Keratinocyte (primary cell): ENCODE data around the gene CALHM1. TPM values are rescaled to one million over a fixed set of nuclear protein-coding genes. Genes with fewer than 3 reads are reported as not detected.

ENCODE experiments used
- DNase-seq: peaks from one replicate; pipeline ENCODE4 v3.0.0-alpha.2; 2011; ENCODE audit warnings: low read depth, missing footprints, low spot score
- FAIRE-seq: peaks from 2 replicates; lab custom pipeline; 2011; peaks lifted over from hg19 to GRCh38; lab: Jason Lieb, UNC
- H2AFZ ChIP-seq: 2 replicates; pipeline ENCODE4 v1.6.0; 2012; ENCODE audit warnings: low read length, control low read depth, inconsistent platforms; ENCODE audit not compliant: control insufficient read depth
- H3K27ac ChIP-seq: 2 replicates; pipeline ENCODE4 v1.5.1; 2011; ENCODE audit warnings: low read length; ENCODE audit not compliant: control insufficient read depth, insufficient read depth
- H3K27me3 ChIP-seq: 3 replicates; pipeline ENCODE4 v1.6.0; 2011; ENCODE audit warnings: low read length; ENCODE audit not compliant: control insufficient read depth, insufficient read depth; ENCODE audit errors: extremely low read depth
- H3K36me3 ChIP-seq, 2 experiments: 2 replicates in 1 of 2; 3 replicates in 1 of 2; pipeline ENCODE4 v1.5.1; 2011; ENCODE audit warnings: low read length in 2 of 2, mild to moderate bottlenecking in 1 of 2; ENCODE audit not compliant: control insufficient read depth in 2 of 2, insufficient read depth in 2 of 2; ENCODE audit errors: extremely low read depth in 1 of 2
- H3K4me1 ChIP-seq: 3 replicates; pipeline ENCODE4 v1.5.1; 2011; ENCODE audit warnings: low read length; ENCODE audit not compliant: control insufficient read depth, insufficient read depth; ENCODE audit errors: extremely low read depth
- H3K4me2 ChIP-seq: 3 replicates; pipeline ENCODE4 v1.6.0; 2011; ENCODE audit warnings: low read depth, low read length; ENCODE audit not compliant: control insufficient read depth, insufficient read depth; ENCODE audit errors: extremely low read depth
- H3K4me3 ChIP-seq, 3 experiments: fragments of 200-600 bp in 1 of 3; sonication (generic) in 1 of 3; 2 replicates in 2 of 3; 3 replicates in 1 of 3; pipeline ENCODE4 v1.5.1; 2011 to 2016; ENCODE audit warnings: low read length in 3 of 3, mild to moderate bottlenecking in 3 of 3, control low read depth in 2 of 3, inconsistent platforms in 1 of 3, low read depth in 1 of 3, mixed read lengths in 1 of 3, mixed run types in 1 of 3, moderate library complexity in 1 of 3; ENCODE audit not compliant: control insufficient read depth in 2 of 3, insufficient read depth in 2 of 3; ENCODE audit errors: extremely low read depth in 1 of 3
- H3K79me2 ChIP-seq: 2 replicates; pipeline ENCODE4 v1.6.0; 2012; ENCODE audit warnings: low read length; ENCODE audit not compliant: control insufficient read depth, insufficient read depth
- H3K9ac ChIP-seq: 3 replicates; pipeline ENCODE4 v1.6.0; 2011; ENCODE audit warnings: low read length; ENCODE audit not compliant: control insufficient read depth, insufficient read depth; ENCODE audit errors: extremely low read depth
- H3K9me1 ChIP-seq: 3 replicates; pipeline ENCODE4 v1.6.0; 2011; ENCODE audit warnings: low read length; ENCODE audit not compliant: control insufficient read depth, insufficient read depth; ENCODE audit errors: extremely low read depth
- H3K9me3 ChIP-seq: 2 replicates; pipeline ENCODE4 v1.5.1; 2012; ENCODE audit warnings: low read depth, low read length; ENCODE audit not compliant: control insufficient read depth
- H4K20me1 ChIP-seq: 3 replicates; pipeline ENCODE4 v1.6.0; 2011; ENCODE audit warnings: low read length; ENCODE audit not compliant: control insufficient read depth, insufficient read depth; ENCODE audit errors: extremely low read depth
- EZH2 ChIP-seq: IDR thresholded peaks from one replicate; pipeline ENCODE4 v1.6.1; 2012; ENCODE audit warnings: inconsistent platforms, mild to moderate bottlenecking, low read length, moderate library complexity
- dilution Hi-C: fragments of 300-500 bp; cut with MboI; formaldehyde crosslinking; loops from one replicate; pipeline ENCODE4 v1.7.0; 2020; ENCODE audit warnings: low sequenced_read_pairs; ENCODE audit not compliant: extremely low pct_ligation_motif_present
- polyA plus RNA-seq, 5 experiments: library from polyadenylated mRNA; depleted of rRNA in 3 of 5; stranded (reverse) in 3 of 5; stranded (forward) in 1 of 5; unstranded in 1 of 5; fragments of >200 nt; gene quantifications; 1 replicate in 1 of 5; 2 replicates in 3 of 5; 3 replicates in 1 of 5; pipeline versions ENCODE4 v1.2.1 to v1.2.3, GENCODE V29; 2011 to 2012; ENCODE audit warnings: missing spikeins in 2 of 5, low read depth in 1 of 5, low replicate concordance in 1 of 5
- TF ChIP-seq, protein P1 (sequence below), 3 experiments: IDR thresholded peaks in 1 of 3; conservative IDR thresholded peaks in 1 of 3; optimal IDR thresholded peaks in 1 of 3; 2 replicates in 2 of 3; 3 replicates in 1 of 3; pipeline versions ENCODE3 to v1.5.1; 2011; ENCODE audit warnings: low read length in 3 of 3, mild to moderate bottlenecking in 3 of 3, moderate library complexity in 2 of 3, control low read depth in 1 of 3, inconsistent platforms in 1 of 3; ENCODE audit not compliant: insufficient read depth in 2 of 3; ENCODE audit errors: extremely low read depth in 1 of 3

Gene CALHM1
- polyA plus RNA-seq, 1 donor (not counting 4 experiments of a cell fraction or from before 2014, with no cell fraction given), result not detected

DNA sequence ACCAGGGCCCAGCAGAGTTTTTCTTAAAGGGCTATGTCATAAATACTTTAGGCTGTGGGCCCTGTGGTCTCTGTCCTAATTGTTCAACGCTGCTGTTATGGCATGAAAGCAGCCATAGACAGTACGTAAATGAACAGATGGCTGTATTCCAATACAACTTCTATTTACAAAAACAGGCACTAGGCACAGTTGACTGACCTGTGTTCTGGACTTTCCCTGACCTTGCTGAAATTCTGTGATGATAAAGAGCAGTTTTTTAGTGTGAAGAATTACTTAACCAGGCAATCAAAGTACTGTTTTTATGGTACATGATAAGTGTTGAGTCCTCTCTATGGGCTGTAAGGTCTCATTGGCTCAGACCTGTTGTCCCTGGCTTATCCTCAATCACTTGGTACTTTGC is 45.1 kb downstream of the CALHM1 start:
- H3K4me2 ChIP-seq, result no peak overlapping the region
- FAIRE-seq (no peak), DNase-seq (no peak)
- H3K9me1 ChIP-seq, result no peaks in the 10 kb centered on the region
- dilution Hi-C loops, result no loop called here
- no peak overlapping the region for H2AFZ ChIP-seq
- no peaks in the 10 kb centered on the region for H3K9me3 ChIP-seq
- H3K27ac ChIP-seq, result no peak overlapping the region
- H3K36me3 ChIP-seq, result peaks cover 67 to 71% of the 10 kb centered on the region in 2 experiments
- no peak overlapping the region for H3K9ac ChIP-seq
- no peaks in the 10 kb centered on the region for H3K27me3 ChIP-seq
- H4K20me1 ChIP-seq, result no peaks in the 10 kb centered on the region
- H3K4me1 ChIP-seq, result no peaks in the 10 kb centered on the region
- no peak for TF ChIP-seq EZH2
- TF ChIP-seq, protein P1, sequence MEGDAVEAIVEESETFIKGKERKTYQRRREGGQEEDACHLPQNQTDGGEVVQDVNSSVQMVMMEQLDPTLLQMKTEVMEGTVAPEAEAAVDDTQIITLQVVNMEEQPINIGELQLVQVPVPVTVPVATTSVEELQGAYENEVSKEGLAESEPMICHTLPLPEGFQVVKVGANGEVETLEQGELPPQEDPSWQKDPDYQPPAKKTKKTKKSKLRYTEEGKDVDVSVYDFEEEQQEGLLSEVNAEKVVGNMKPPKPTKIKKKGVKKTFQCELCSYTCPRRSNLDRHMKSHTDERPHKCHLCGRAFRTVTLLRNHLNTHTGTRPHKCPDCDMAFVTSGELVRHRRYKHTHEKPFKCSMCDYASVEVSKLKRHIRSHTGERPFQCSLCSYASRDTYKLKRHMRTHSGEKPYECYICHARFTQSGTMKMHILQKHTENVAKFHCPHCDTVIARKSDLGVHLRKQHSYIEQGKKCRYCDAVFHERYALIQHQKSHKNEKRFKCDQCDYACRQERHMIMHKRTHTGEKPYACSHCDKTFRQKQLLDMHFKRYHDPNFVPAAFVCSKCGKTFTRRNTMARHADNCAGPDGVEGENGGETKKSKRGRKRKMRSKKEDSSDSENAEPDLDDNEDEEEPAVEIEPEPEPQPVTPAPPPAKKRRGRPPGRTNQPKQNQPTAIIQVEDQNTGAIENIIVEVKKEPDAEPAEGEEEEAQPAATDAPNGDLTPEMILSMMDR (optimal IDR thresholded peaks at IDR 0.05 in 1 of 3, IDR thresholded peaks at IDR 0.05 in 1 of 3, conservative IDR thresholded peaks at IDR 0.05 in 1 of 3; ENCODE audit: extremely low read depth in 1 of 3, insufficient read depth in 2 of 3, low read length in 3 of 3), result no peak
- H3K79me2 ChIP-seq, result no peaks in the 10 kb centered on the region
- no peak overlapping the region for H3K4me3 ChIP-seq

Other genes with a start within 250 kb of the CALHM1 start
- gene RPEL1, start 213.0 kb downstream of the CALHM1 start, polyA plus RNA-seq, result 0.04 to 0.11 TPM (median 0.05 TPM) in 3 replicates
- gene INA, start 181.8 kb downstream of the CALHM1 start, polyA plus RNA-seq, result 3.4 to 4.6 TPM (median 4.2 TPM) in 3 replicates
- 4.6 to 11.1 TPM (median 7.5 TPM) in 3 replicates for gene PCGF6, start 107.8 kb downstream of the CALHM1 start, polyA plus RNA-seq
- 2.4 to 4.4 TPM (median 2.8 TPM) in 3 replicates for gene TAF5, start 90.9 kb downstream of the CALHM1 start, polyA plus RNA-seq
- gene ATP5MK, start 62.4 kb downstream of the CALHM1 start, polyA plus RNA-seq, result 364 to 745 TPM (median 575 TPM) in 3 replicates
- gene PDCD11, start 62.3 kb downstream of the CALHM1 start, polyA plus RNA-seq, result 28.6 to 39.4 TPM (median 32.1 TPM) in 3 replicates
- gene CALHM2, start 6.5 kb downstream of the CALHM1 start, polyA plus RNA-seq, result 0.92 to 1.2 TPM (median 1.1 TPM) in 3 replicates
- not detected in 3 replicates for gene CALHM3, start 20.3 kb upstream of the CALHM1 start, polyA plus RNA-seq
- gene NEURL1, start 34.8 kb upstream of the CALHM1 start, polyA plus RNA-seq, result 0.02 to 0.12 TPM (median 0.03 TPM) in 3 replicates